Ascending aorta (tissue), 2 donors: ENCODE measurements around the gene ST6GALNAC2. TPM values are rescaled to one million over a fixed set of nuclear protein-coding genes. Genes with fewer than 3 reads are reported as not detected.
A peak's percentile ranks its signal among the peaks of the same experiment; 100 is the strongest.

Source experiments
- DNase-seq, 2 donors: peaks; one replicate each; pipeline ENCODE4 v3.0.0-alpha.2; 2019; ENCODE audit warnings: low spot score in 2 of 2
- H3K27ac ChIP-seq, 2 donors: fragments of 200-600 bp; sonication (generic); one replicate each; pipeline ENCODE4 v1.5.1; 2016 to 2017; ENCODE audit warnings: mild to moderate bottlenecking in 1 of 2
- H3K27me3 ChIP-seq: fragments of 200-600 bp; sonication (generic); one replicate; pipeline ENCODE4 v1.5.1; 2017
- H3K36me3 ChIP-seq, 2 donors: fragments of 200-600 bp; sonication (generic); one replicate each; pipeline ENCODE4 v1.5.1; 2016
- H3K4me1 ChIP-seq, 2 donors: fragments of 200-600 bp; sonication (generic); one replicate each; pipeline ENCODE4 v1.5.1; 2016 to 2017; ENCODE audit warnings: mild to moderate bottlenecking in 1 of 2
- H3K4me3 ChIP-seq, 2 donors: fragments of 200-600 bp; sonication (generic); one replicate each; pipeline ENCODE4 v1.5.1; 2016 to 2017; ENCODE audit warnings: mild to moderate bottlenecking in 1 of 2
- H3K9me3 ChIP-seq, 2 donors: fragments of 200-600 bp; sonication (generic); one replicate each; pipeline ENCODE4 v1.5.1; 2016
- intact Hi-C: fragments of 100-400 bp; cut with DNase I; formaldehyde crosslinking; loops from one replicate; pipeline ENCODE4 v1.15.1; 2023
- total RNA-seq: library from RNA; depleted of rRNA; stranded (reverse); fragments of >200 nt; gene quantifications from one replicate; pipeline ENCODE4 v1.1.0, GENCODE V29; 2016
- TF ChIP-seq, protein P1 (sequence below), 3 experiments: fragments of 200-600 bp in 2 of 3; fragments of 450-650 bp in 1 of 3; sonication (generic) in 2 of 3; IDR thresholded peaks; one replicate each; pipeline ENCODE4 v1.5.1; 2016 to 2019; ENCODE audit warnings: antibody characterized with exemption in 3 of 3, mild to moderate bottlenecking in 1 of 3, moderate library complexity in 1 of 3

Gene ST6GALNAC2
- total RNA-seq, 1 donor from 2014 or later: 15.8 TPM

DNA sequence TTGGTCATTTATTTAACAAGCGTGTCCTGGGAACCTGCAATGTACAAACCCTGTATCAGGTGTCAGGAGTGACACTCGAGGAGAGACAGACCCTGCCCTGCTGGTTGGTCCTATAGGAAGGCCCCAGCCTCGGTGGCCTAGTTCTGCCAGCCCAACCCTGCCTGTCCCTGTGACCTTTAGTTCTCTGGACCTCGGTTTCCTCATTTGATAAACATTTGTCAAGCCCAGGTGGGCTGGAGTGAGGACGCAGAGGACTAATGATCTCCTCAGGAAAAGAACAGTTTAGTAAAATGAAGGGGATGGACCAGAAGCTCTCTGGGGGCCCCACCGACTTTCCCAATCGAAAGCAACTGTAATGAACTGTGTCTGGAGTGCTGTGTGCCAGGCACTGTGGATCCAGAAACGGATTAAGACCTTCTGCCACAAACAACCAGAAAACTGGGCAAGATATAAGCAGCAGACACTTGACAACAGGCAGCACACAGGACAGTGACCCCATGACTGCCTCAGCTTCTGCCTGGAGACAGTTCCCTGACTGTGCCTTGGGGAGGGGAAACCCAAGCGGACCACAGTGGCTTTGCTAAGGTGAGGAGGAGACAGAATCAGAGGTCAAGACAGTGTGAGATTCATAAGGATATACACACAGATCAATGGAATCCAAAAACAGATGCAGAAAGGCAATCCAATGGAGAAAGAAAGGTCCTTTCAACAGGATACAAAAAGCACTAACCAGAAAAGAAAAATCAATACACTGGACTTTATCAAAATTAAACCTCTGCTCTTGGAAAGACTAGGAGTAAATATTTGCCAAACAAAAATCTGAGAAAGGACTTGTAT lies 37.1 kb downstream of the ST6GALNAC2 start:
- Histone ChIP-seq H3K9me3 (no peaks in the 10 kb centered on the region), H3K4me1 (no peaks in the 10 kb centered on the region), H3K27me3 (peaks cover 3% of the 10 kb centered on the region), H3K27ac (no peak overlapping the region), H3K4me3 (no peak overlapping the region), H3K36me3 (no peaks in the 10 kb centered on the region)
- TF ChIP-seq, protein P1, sequence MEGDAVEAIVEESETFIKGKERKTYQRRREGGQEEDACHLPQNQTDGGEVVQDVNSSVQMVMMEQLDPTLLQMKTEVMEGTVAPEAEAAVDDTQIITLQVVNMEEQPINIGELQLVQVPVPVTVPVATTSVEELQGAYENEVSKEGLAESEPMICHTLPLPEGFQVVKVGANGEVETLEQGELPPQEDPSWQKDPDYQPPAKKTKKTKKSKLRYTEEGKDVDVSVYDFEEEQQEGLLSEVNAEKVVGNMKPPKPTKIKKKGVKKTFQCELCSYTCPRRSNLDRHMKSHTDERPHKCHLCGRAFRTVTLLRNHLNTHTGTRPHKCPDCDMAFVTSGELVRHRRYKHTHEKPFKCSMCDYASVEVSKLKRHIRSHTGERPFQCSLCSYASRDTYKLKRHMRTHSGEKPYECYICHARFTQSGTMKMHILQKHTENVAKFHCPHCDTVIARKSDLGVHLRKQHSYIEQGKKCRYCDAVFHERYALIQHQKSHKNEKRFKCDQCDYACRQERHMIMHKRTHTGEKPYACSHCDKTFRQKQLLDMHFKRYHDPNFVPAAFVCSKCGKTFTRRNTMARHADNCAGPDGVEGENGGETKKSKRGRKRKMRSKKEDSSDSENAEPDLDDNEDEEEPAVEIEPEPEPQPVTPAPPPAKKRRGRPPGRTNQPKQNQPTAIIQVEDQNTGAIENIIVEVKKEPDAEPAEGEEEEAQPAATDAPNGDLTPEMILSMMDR (IDR thresholded peaks at IDR 0.05): no peak
- no peak for DNase-seq
- intact Hi-C loops: no loop called here

DNA sequence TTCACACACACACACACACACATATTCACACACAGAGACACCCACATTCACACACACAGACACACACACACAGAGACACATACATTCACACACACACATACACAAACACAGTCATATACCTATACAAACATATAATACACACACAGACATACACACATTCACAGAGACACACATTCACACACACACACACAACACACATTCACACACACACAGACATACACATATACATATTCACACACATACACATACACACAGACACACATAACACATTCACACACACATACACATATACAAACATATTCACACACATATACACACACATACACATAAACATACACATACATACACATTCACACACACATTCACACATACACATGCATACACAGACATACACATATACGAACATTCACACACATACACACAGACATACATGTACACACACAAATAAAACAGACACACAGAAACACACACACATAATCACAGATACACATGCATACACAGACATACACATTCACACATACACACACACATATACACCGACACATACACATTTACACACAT lies 37.9 kb downstream of the ST6GALNAC2 start:
- no peak for DNase-seq
- Histone ChIP-seq H3K9me3 (no peaks in the 10 kb centered on the region), H3K27ac (no peak overlapping the region), H3K4me3 (no peak overlapping the region), H3K36me3 (no peaks in the 10 kb centered on the region), H3K4me1 (no peaks in the 10 kb centered on the region), H3K27me3 (peaks cover 3% of the 10 kb centered on the region)
- TF ChIP-seq, protein P1 (IDR thresholded peaks at IDR 0.05): no peak
- intact Hi-C loops: loop anchor here (1.0 kb wide), 1 partner anchor 24 kb away; no protein-coding TSS in a partner anchor

DNA sequence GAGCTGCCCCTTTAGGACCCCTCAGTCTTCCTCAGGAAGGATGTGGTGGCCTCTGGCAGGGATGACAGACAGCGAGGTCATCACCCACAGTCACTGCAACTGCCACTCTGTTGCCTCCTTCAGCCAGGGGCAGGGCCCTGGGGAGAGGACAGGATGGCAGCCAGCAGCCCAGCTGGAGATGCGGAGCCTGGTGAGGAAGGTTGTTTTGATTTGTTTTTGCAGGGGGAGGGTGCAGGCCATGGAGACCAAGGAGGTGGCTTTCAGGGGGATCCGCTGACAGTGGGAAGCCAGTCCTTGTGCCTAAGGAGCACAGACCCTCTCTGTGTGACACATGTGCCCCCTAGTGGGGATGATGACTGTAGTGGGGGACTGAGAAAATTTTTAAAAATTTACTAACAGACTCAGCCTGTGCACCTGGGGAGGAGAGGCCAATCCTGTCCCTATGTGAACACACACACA lies 38.4 kb downstream of the ST6GALNAC2 start:
- DNase-seq: peak in 1 of 2 donors; percentile 74
- Histone ChIP-seq H3K27ac (no peak overlapping the region), H3K4me1 (no peaks in the 10 kb centered on the region), H3K4me3 (no peak overlapping the region), H3K36me3 (no peaks in the 10 kb centered on the region), H3K9me3 (no peaks in the 10 kb centered on the region), H3K27me3 (peaks cover 3% of the 10 kb centered on the region)
- intact Hi-C loops: loop anchor here (1.0 kb wide), 1 partner anchor 24 kb away; no protein-coding TSS in a partner anchor
- TF ChIP-seq, protein P1 (IDR thresholded peaks at IDR 0.05): peak; percentile 46 to 74 (median 63)

DNA sequence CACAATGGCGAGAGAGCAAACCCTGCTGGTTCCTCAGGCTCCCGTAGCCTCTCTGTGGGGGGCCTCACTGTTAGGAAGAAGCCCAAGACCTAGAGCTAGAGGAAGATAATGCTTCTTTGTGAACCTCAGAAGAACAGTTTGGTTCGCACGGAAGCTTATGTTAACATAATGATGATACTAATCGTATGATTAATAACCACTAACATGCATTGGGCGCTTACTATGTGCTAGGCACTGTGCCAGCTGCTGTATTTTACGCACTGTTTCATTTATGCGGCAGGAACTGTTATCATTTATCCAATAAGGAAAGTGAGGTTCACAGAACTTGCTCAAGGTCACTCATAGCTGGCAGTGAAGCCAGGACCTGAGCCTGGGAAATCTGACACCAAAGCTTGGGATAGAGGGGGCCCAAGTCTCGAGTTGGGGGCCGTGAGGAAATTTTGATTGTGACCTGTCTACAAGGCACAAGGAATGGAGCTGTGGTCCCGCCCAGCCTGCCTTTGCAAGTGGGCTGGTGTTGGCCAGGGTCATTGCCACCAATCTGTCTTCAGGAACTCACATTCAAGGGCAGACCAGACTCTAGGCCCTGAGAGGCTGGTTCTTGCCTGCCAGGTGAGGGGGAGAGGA lies 39.0 kb downstream of the ST6GALNAC2 start:
- Histone ChIP-seq H3K27ac (no peak overlapping the region), H3K36me3 (no peaks in the 10 kb centered on the region), H3K4me3 (no peak overlapping the region), H3K9me3 (no peaks in the 10 kb centered on the region), H3K27me3 (peaks cover 3% of the 10 kb centered on the region), H3K4me1 (no peaks in the 10 kb centered on the region)
- no peak for DNase-seq
- intact Hi-C loops: loop anchor here (1.0 kb wide), 1 partner anchor 23 kb away; no protein-coding TSS in a partner anchor
- TF ChIP-seq, protein P1 (IDR thresholded peaks at IDR 0.05): no peak

DNA sequence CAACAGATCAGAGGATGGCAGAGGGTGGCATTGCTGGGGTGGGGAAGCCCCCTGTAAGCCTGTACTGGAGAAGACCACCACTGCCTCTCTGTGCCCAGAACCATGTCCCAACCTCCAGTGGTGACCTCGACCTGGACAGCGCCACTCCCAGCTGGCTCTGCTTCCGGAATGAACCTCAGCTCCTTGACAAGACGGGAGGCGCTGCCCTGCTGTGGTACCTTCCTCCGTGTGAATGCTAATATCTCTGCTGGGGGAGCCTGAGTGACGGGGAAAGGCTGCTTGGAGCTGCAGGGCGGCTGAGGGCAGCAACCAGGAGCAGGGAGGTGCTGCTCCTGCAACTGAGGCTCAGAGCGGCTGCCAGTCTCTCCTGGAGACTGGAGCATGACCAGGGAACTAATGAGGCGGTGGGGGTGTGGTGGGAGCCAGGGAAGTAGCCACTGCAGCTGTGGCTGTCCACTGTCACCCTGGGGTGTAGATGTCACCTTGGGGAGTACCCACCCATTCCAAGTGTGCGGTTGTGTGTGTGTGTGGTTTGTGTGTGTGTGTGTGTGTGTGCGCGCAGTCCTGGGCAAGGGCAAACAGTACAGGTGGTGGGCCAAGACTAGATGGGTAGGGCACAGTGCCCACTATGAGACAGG lies 39.6 kb downstream of the ST6GALNAC2 start:
- H3K4me1 ChIP-seq: peaks cover 0 to 2% of the 10 kb centered on the region in 2 donors
- intact Hi-C loops: no loop called here
- no peak for DNase-seq

More for the DNA sequence above, 39.6 kb downstream of the ST6GALNAC2 start:
- Histone ChIP-seq H3K9me3 (no peaks in the 10 kb centered on the region), H3K27me3 (peaks cover 3% of the 10 kb centered on the region), H3K27ac (no peak overlapping the region), H3K4me3 (no peak overlapping the region), H3K36me3 (no peaks in the 10 kb centered on the region)
- TF ChIP-seq, protein P1 (IDR thresholded peaks at IDR 0.05): no peak
